HepG2 (cell line): ENCODE measurements around the gene PCED1B. TPM values are rescaled to one million over a fixed set of nuclear protein-coding genes. Genes with fewer than 3 reads are reported as not detected.

Experiments used
- DNMT3B ChIP-seq: conservative IDR thresholded peaks from 2 replicates; pipeline ENCODE4 v1.6.1; 2016; ENCODE audit warnings: missing biosample characterization, control low read depth
- GTF3A ChIP-seq: sonication (generic); formaldehyde crosslinking; conservative IDR thresholded peaks from 2 replicates; pipeline ENCODE4 v1.4.0; 2020; ENCODE audit warnings: mild to moderate bottlenecking, missing genetic modification reagents
- HNF4G ChIP-seq, 2 experiments: sonication (generic) in 1 of 2; formaldehyde crosslinking in 1 of 2; IDR thresholded peaks; 2 replicates each; pipeline versions ENCODE4 v1.4.0 to v1.6.1; 2011 to 2020; ENCODE audit warnings: borderline replicate concordance in 2 of 2, low read depth in 2 of 2, mild to moderate bottlenecking in 2 of 2, low read length in 1 of 2, missing genetic modification reagents in 1 of 2, moderate library complexity in 1 of 2
- MLX ChIP-seq: IDR thresholded peaks from 2 replicates; pipeline ENCODE4 v1.6.1; 2016
- MXD4 ChIP-seq: IDR thresholded peaks from 2 replicates; pipeline ENCODE4 v1.6.1; 2016; ENCODE audit warnings: mild to moderate bottlenecking, missing biosample characterization, missing genetic modification reagents
- NR2F6 ChIP-seq, 2 experiments: IDR thresholded peaks; 2 replicates each; pipeline ENCODE4 v1.6.1; 2016; ENCODE audit warnings: antibody characterized with exemption in 1 of 2, mild to moderate bottlenecking in 1 of 2
- REPIN1 ChIP-seq: sonication (generic); formaldehyde crosslinking; IDR thresholded peaks from 2 replicates; pipeline ENCODE4 v1.8.0; 2022; ENCODE audit warnings: missing genetic modification reagents, low read depth, mild to moderate bottlenecking, borderline replicate concordance
- SPEN ChIP-seq: sonication (generic); formaldehyde crosslinking; IDR thresholded peaks from 2 replicates; pipeline ENCODE4 v1.5.1; 2020; ENCODE audit warnings: low read depth, mild to moderate bottlenecking, missing genetic modification reagents
- ZBTB3 ChIP-seq: sonication (generic); formaldehyde crosslinking; IDR thresholded peaks from 2 replicates; pipeline ENCODE4 v1.4.0; 2020; ENCODE audit warnings: low read depth, mild to moderate bottlenecking, moderate library complexity, missing genetic modification reagents, borderline replicate concordance
- ZNF17 ChIP-seq: sonication (generic); formaldehyde crosslinking; IDR thresholded peaks from 2 replicates; pipeline ENCODE4 v1.5.0; 2020; ENCODE audit warnings: mild to moderate bottlenecking, missing genetic modification reagents
- ZNF543 ChIP-seq: sonication (generic); formaldehyde crosslinking; IDR thresholded peaks from 2 replicates; pipeline ENCODE4 v1.4.0; 2020; ENCODE audit warnings: mild to moderate bottlenecking, missing genetic modification reagents
- ZNF597 ChIP-seq: sonication (generic); formaldehyde crosslinking; IDR thresholded peaks from 2 replicates; pipeline ENCODE4 v1.5.0; 2020; ENCODE audit warnings: missing genetic modification reagents
- ZNF652 ChIP-seq: IDR thresholded peaks from 2 replicates; pipeline ENCODE4 v1.6.1; 2016; ENCODE audit warnings: low read depth, borderline replicate concordance
- ZNF891 ChIP-seq: sonication (generic); formaldehyde crosslinking; IDR thresholded peaks from 2 replicates; pipeline ENCODE4 v1.5.0; 2020; ENCODE audit warnings: mild to moderate bottlenecking, missing genetic modification reagents
- ZSCAN31 ChIP-seq: sonication (generic); formaldehyde crosslinking; IDR thresholded peaks from 2 replicates; pipeline ENCODE4 v1.5.0; 2020; ENCODE audit warnings: low read depth, mild to moderate bottlenecking, missing genetic modification reagents
- polyA plus RNA-seq, 8 experiments: library from polyadenylated mRNA; depleted of rRNA in 3 of 8; stranded (reverse) in 7 of 8; unstranded in 1 of 8; fragments of >200 nt; fragmentation: Illumina TruSeq in 4 of 8; extraction: Trizol in 4 of 8; gene quantifications; 2 replicates each; pipeline versions ENCODE4 v1.2.1 to v1.2.3, GENCODE V29; 2011 to 2016; ENCODE audit warnings: low read depth in 4 of 8, missing spikeins in 1 of 8, mixed read lengths in 1 of 8; ENCODE audit not compliant: insufficient read depth in 1 of 8
- total RNA-seq, 5 experiments: library from RNA; depleted of rRNA; stranded (reverse); fragments of >200 nt; fragmentation: Illumina TruSeq; extraction: Trizol; gene quantifications; 2 replicates each; pipeline ENCODE4 v1.2.3, GENCODE V29; 2016; ENCODE audit warnings: low read depth in 1 of 5
- TF ChIP-seq, protein P1 (sequence below): IDR thresholded peaks from 2 replicates; pipeline ENCODE4 v1.6.1; 2016; ENCODE audit warnings: mild to moderate bottlenecking
- TF ChIP-seq, protein P2 (sequence below): sonication (generic); formaldehyde crosslinking; IDR thresholded peaks from 2 replicates; pipeline ENCODE4 v1.4.0; 2020; ENCODE audit warnings: mild to moderate bottlenecking, missing genetic modification reagents

PCED1B gene
- total and polyA plus RNA-seq, 2 of the 13 experiments (the other 11 are each of a cell fraction or from before 2014, with no cell fraction given) = 0.11 to 0.37 TPM

GRCh38 chr12:47221256-47222023 lies 142.0 kb downstream of the PCED1B start (continued):
- TF ChIP-seq HNF4G (IDR thresholded peaks at IDR 0.05; ENCODE audit: borderline replicate concordance, low read depth, low read length) (peak; percentile 86), HNF4G (CRISPR knock-in tag; IDR thresholded peaks at IDR 0.05; ENCODE audit: borderline replicate concordance, low read depth) (peak; percentile 67; the same call in 1 of the 2 replicates), NR2F6 (IDR thresholded peaks at IDR 0.05) (peak; percentile 51), NR2F6 (CRISPR knock-in tag; IDR thresholded peaks at IDR 0.05) (peak; percentile 63), REPIN1 (0 out of 2 replicates have a peak, but pooled peaks have one; percentile 53), ZNF17 (no peak), DNMT3B (CRISPR knock-in tag) (0 out of 2 replicates have a peak, but pooled peaks have one; percentile 62), ZNF891 (no peak), ZNF597 (no peak), GTF3A (CRISPR knock-in tag) (no peak), SPEN (CRISPR knock-in tag) (no peak), MLX (CRISPR knock-in tag) (no peak), ZSCAN31 (CRISPR knock-in tag) (no peak), MXD4 (CRISPR knock-in tag) (no peak), ZNF543 (CRISPR knock-in tag) (no peak), ZBTB3 (CRISPR knock-in tag) (no peak), ZNF652 (CRISPR knock-in tag) (no peak)
- TF ChIP-seq, protein P1, sequence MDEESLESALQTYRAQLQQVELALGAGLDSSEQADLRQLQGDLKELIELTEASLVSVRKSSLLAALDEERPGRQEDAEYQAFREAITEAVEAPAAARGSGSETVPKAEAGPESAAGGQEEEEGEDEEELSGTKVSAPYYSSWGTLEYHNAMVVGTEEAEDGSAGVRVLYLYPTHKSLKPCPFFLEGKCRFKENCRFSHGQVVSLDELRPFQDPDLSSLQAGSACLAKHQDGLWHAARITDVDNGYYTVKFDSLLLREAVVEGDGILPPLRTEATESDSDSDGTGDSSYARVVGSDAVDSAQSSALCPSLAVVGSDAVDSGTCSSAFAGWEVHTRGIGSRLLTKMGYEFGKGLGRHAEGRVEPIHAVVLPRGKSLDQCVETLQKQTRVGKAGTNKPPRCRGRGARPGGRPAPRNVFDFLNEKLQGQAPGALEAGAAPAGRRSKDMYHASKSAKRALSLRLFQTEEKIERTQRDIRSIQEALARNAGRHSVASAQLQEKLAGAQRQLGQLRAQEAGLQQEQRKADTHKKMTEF = 0 out of 2 replicates have a peak, but pooled peaks have one; percentile 25
- TF ChIP-seq, protein P2, sequence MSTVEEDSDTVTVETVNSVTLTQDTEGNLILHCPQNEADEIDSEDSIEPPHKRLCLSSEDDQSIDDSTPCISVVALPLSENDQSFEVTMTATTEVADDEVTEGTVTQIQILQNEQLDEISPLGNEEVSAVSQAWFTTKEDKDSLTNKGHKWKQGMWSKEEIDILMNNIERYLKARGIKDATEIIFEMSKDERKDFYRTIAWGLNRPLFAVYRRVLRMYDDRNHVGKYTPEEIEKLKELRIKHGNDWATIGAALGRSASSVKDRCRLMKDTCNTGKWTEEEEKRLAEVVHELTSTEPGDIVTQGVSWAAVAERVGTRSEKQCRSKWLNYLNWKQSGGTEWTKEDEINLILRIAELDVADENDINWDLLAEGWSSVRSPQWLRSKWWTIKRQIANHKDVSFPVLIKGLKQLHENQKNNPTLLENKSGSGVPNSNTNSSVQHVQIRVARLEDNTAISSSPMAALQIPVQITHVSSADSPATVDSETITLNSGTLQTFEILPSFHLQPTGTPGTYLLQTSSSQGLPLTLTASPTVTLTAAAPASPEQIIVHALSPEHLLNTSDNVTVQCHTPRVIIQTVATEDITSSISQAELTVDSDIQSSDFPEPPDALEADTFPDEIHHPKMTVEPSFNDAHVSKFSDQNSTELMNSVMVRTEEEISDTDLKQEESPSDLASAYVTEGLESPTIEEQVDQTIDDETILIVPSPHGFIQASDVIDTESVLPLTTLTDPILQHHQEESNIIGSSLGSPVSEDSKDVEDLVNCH = no peak
